ENCODE data around the gene CENPK.

- TF ChIP-seq, protein P1, sequence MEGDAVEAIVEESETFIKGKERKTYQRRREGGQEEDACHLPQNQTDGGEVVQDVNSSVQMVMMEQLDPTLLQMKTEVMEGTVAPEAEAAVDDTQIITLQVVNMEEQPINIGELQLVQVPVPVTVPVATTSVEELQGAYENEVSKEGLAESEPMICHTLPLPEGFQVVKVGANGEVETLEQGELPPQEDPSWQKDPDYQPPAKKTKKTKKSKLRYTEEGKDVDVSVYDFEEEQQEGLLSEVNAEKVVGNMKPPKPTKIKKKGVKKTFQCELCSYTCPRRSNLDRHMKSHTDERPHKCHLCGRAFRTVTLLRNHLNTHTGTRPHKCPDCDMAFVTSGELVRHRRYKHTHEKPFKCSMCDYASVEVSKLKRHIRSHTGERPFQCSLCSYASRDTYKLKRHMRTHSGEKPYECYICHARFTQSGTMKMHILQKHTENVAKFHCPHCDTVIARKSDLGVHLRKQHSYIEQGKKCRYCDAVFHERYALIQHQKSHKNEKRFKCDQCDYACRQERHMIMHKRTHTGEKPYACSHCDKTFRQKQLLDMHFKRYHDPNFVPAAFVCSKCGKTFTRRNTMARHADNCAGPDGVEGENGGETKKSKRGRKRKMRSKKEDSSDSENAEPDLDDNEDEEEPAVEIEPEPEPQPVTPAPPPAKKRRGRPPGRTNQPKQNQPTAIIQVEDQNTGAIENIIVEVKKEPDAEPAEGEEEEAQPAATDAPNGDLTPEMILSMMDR (IDR thresholded peaks at IDR 0.05), result no peak
- TF ChIP-seq EZH2 (IDR thresholded peaks at IDR 0.05; ENCODE audit: borderline replicate concordance, insufficient read depth, low read depth, low read length, poor library complexity, severe bottlenecking), result no peak
Observed at GRCh38 chr5:65566505-65566904, 3.5 kb upstream of the CENPK start.
